ENCODE measurements around the gene CNOT2. TPM values are rescaled to one million over a fixed set of nuclear protein-coding genes. Genes with fewer than 3 reads are reported as not detected.
A peak's percentile ranks its signal among the peaks of the same experiment; 100 is the strongest.

Gene CNOT2
- total RNA-seq, 1 donor from 2014 or later, result 48.7 TPM

- peaks cover 65% of the 10 kb centered on the region for H3K4me1 Mint-ChIP-seq (ENCODE audit: low read depth)
- H3K27me3 Mint-ChIP-seq (ENCODE audit: low read depth), result no peaks in the 10 kb centered on the region
- H3K36me3 Mint-ChIP-seq (ENCODE audit: low read depth), result peaks cover 5% of the 10 kb centered on the region
- no peak for DNase-seq (ENCODE audit: low spot score)
- peak overlapping the region; percentile 97 for H3K4me3 Mint-ChIP-seq (ENCODE audit: unreplicated experiment)
- H3K27ac Mint-ChIP-seq (ENCODE audit: unreplicated experiment), result peak overlapping the region; percentile 58
- no peak for TF ChIP-seq CTCF (IDR thresholded peaks at IDR 0.05)
- H3K9me3 Mint-ChIP-seq (ENCODE audit: low read depth), result no peaks in the 10 kb centered on the region
These were observed 2.2 kb downstream of the CNOT2 start for GRCh38 chr12:70245458-70245857.

- H3K27ac Mint-ChIP-seq (ENCODE audit: unreplicated experiment), result peak overlapping the region; percentile 87
- peaks cover 1% of the 10 kb centered on the region for H3K36me3 Mint-ChIP-seq (ENCODE audit: low read depth)
- no peak for TF ChIP-seq CTCF (IDR thresholded peaks at IDR 0.05)
- DNase-seq (ENCODE audit: low spot score), result no peak
- H3K27me3 Mint-ChIP-seq (ENCODE audit: low read depth), result no peaks in the 10 kb centered on the region
- peaks cover 73% of the 10 kb centered on the region for H3K4me1 Mint-ChIP-seq (ENCODE audit: low read depth)
- H3K4me3 Mint-ChIP-seq (ENCODE audit: unreplicated experiment), result peak overlapping the region; percentile 20
- no peaks in the 10 kb centered on the region for H3K9me3 Mint-ChIP-seq (ENCODE audit: low read depth)
These were observed 3.3 kb downstream of the CNOT2 start for GRCh38 chr12:70246580-70246979.

GRCh38 chr12:70247653-70248199 is 4.5 kb downstream of the CNOT2 start:
- no peak for TF ChIP-seq CTCF (IDR thresholded peaks at IDR 0.05)
- H3K4me3 Mint-ChIP-seq (ENCODE audit: unreplicated experiment), result no peak overlapping the region
- peaks cover 1% of the 10 kb centered on the region for H3K36me3 Mint-ChIP-seq (ENCODE audit: low read depth)
- no peaks in the 10 kb centered on the region for H3K9me3 Mint-ChIP-seq (ENCODE audit: low read depth)
- peak overlapping the region; percentile 57 for H3K27ac Mint-ChIP-seq (ENCODE audit: unreplicated experiment)
- peaks cover 72% of the 10 kb centered on the region for H3K4me1 Mint-ChIP-seq (ENCODE audit: low read depth)
- DNase-seq (ENCODE audit: low spot score), result no peak
- no peaks in the 10 kb centered on the region for H3K27me3 Mint-ChIP-seq (ENCODE audit: low read depth)

- no peaks in the 10 kb centered on the region for H3K9me3 Mint-ChIP-seq (ENCODE audit: low read depth)
These were observed 5.6 kb downstream of the CNOT2 start for GRCh38 chr12:70248876-70249275.

GRCh38 chr12:70249903-70250302 is 6.7 kb downstream of the CNOT2 start:
- Mint-ChIP-seq H3K27ac (ENCODE audit: unreplicated experiment) (no peak overlapping the region), H3K27me3 (ENCODE audit: low read depth) (no peaks in the 10 kb centered on the region), H3K36me3 (ENCODE audit: low read depth) (peaks cover 1% of the 10 kb centered on the region), H3K4me1 (ENCODE audit: low read depth) (peaks cover 81% of the 10 kb centered on the region), H3K4me3 (ENCODE audit: unreplicated experiment) (no peak overlapping the region), H3K9me3 (ENCODE audit: low read depth) (no peaks in the 10 kb centered on the region)
- no peak for TF ChIP-seq CTCF (IDR thresholded peaks at IDR 0.05)
- DNase-seq (ENCODE audit: low spot score), result no peak

More at GRCh38 chr12:70248876-70249275, 5.6 kb downstream of the CNOT2 start:
- DNase-seq (ENCODE audit: low spot score), result no peak
- Mint-ChIP-seq H3K4me3 (ENCODE audit: unreplicated experiment) (no peak overlapping the region), H3K36me3 (ENCODE audit: low read depth) (peaks cover 1% of the 10 kb centered on the region), H3K4me1 (ENCODE audit: low read depth) (peaks cover 82% of the 10 kb centered on the region), H3K27me3 (ENCODE audit: low read depth) (no peaks in the 10 kb centered on the region), H3K27ac (ENCODE audit: unreplicated experiment) (no peak overlapping the region)
- no peak for TF ChIP-seq CTCF (IDR thresholded peaks at IDR 0.05)
